ENCODE measurements around the gene MPHOSPH6. TPM values are rescaled to one million over a fixed set of nuclear protein-coding genes. Genes with fewer than 3 reads are reported as not detected.

The MPHOSPH6 gene
- total and polyA plus RNA-seq, 12 donors, result 7.0 to 15.2 (median 10.8) TPM

- Histone ChIP-seq H3K36me3 (peaks cover 0 to 68% (median 9%) of the 10 kb centered on the region in 9 donors), H3K9me3 (peaks cover 0 to 12% (median 0%) of the 10 kb centered on the region in 11 donors), H3K27ac (no peak overlapping the region), H3K4me1 (peaks cover 0 to 8% (median 0%) of the 10 kb centered on the region in 9 donors), H3K4me3 (no peak overlapping the region), H3K27me3 (no peaks in the 10 kb centered on the region)
- no peak for ATAC-seq
- 83 to 85% methylated on average over 2 of the region's 2 CpGs for WGBS, 2 donors
- no peak for DNase-seq
- intact Hi-C loops (cut with DNase I), result no loop called here
- no peak for TF ChIP-seq CTCF (IDR thresholded peaks at IDR 0.05)
Measured at GRCh38 chr16:82152196-82152595, 17.8 kb downstream of the MPHOSPH6 start.

GRCh38 chr16:82150549-82150948, 19.5 kb downstream of the MPHOSPH6 start:
- 90 to 97% methylated on average over 1 of the region's 1 CpG for WGBS, 2 donors
- H3K27me3 ChIP-seq, result no peaks in the 10 kb centered on the region
- peaks cover 0 to 12% (median 0%) of the 10 kb centered on the region in 11 donors for H3K9me3 ChIP-seq
- intact Hi-C loops (cut with DNase I), result no loop called here
- ATAC-seq, result no peak
- no peak for TF ChIP-seq CTCF (IDR thresholded peaks at IDR 0.05)
- no peak overlapping the region for H3K27ac ChIP-seq
- no peak overlapping the region for H3K4me3 ChIP-seq
- H3K36me3 ChIP-seq, result peaks cover 0 to 68% (median 12%) of the 10 kb centered on the region in 9 donors
- peaks cover 0 to 8% (median 0%) of the 10 kb centered on the region in 9 donors for H3K4me1 ChIP-seq
- DNase-seq, result no peak

GRCh38 chr16:82149536-82149935, 20.5 kb downstream of the MPHOSPH6 start:
- no peak for TF ChIP-seq CTCF (IDR thresholded peaks at IDR 0.05)
- intact Hi-C loops (cut with DNase I), result no loop called here
- no peak for ATAC-seq
- H3K4me3 ChIP-seq, result no peak overlapping the region
- H3K4me1 ChIP-seq, result peaks cover 0 to 8% (median 0%) of the 10 kb centered on the region in 9 donors
- H3K27me3 ChIP-seq, result no peaks in the 10 kb centered on the region
- whole genome bisulfite sequencing, 2 donors, result 92 to 95% methylated on average over 2 of the region's 2 CpGs
- peaks cover 0 to 9% (median 0%) of the 10 kb centered on the region in 11 donors for H3K9me3 ChIP-seq
- H3K36me3 ChIP-seq, result peaks cover 0 to 62% (median 12%) of the 10 kb centered on the region in 9 donors
- no peak for DNase-seq
- no peak overlapping the region for H3K27ac ChIP-seq

- no peak overlapping the region for H3K27ac ChIP-seq
- H3K4me3 ChIP-seq, result no peak overlapping the region
- whole genome bisulfite sequencing, 2 donors, result 97 to 99% methylated on average over 5 of the region's 5 CpGs
- TF ChIP-seq CTCF (IDR thresholded peaks at IDR 0.05), result no peak
- H3K4me1 ChIP-seq, result peaks cover 0 to 7% (median 0%) of the 10 kb centered on the region in 9 donors
- no peak for DNase-seq
- peaks cover 0 to 4% (median 0%) of the 10 kb centered on the region in 11 donors for H3K9me3 ChIP-seq
- intact Hi-C loops (cut with DNase I), result no loop called here
- H3K36me3 ChIP-seq, result peaks cover 0 to 53% (median 12%) of the 10 kb centered on the region in 9 donors
- no peaks in the 10 kb centered on the region for H3K27me3 ChIP-seq
- no peak for ATAC-seq
Measured at GRCh38 chr16:82147546-82147945, 22.5 kb downstream of the MPHOSPH6 start.
